Caco-2 (cell line): Measurements from ENCODE around the gene PLD2. TPM values are rescaled to one million over a fixed set of nuclear protein-coding genes. Genes with fewer than 3 reads are reported as not detected.

Experiments used
- BruUV-seq: library from RNA; stranded (reverse); fragments of 400-500 nt; replicated peaks from 2 replicates; lab custom pipeline; 2021; lab: Mats Ljungman, UMichigan
- CTCF ChIA-PET: fragments of 300-600 bp; sonication (Branson Sonifier 250); formaldehyde crosslinking; loops from one replicate; lab custom pipeline; 2022; ENCODE audit warnings: antibody characterized with exemption; lab: Charles Lee
- POLR2A ChIA-PET: fragments of 300-600 bp; sonication (Branson Sonifier 250); formaldehyde crosslinking; loops from one replicate; lab custom pipeline; 2022; ENCODE audit warnings: antibody characterized with exemption; lab: Charles Lee
- DNase-seq, 2 experiments: peaks; one replicate each; pipeline versions ENCODE4 v3.0.0 to v3.0.0-alpha.2; 2020 to 2022
- H3K27me3 ChIP-seq: replicated peaks from 2 replicates; pipeline ENCODE4 v1.6.0; 2011; ENCODE audit warnings: low read length; ENCODE audit not compliant: control insufficient read depth, insufficient read depth
- H3K36me3 ChIP-seq: 2 replicates; pipeline ENCODE4 v1.5.1; 2011; ENCODE audit warnings: low read length; ENCODE audit not compliant: control insufficient read depth, insufficient read depth
- H3K4me1 ChIP-seq: fragments of 250-450 bp; sonication (Bioruptor Pico); 2 replicates; pipeline ENCODE4 v1.5.1; 2020; ENCODE audit warnings: mild to moderate bottlenecking
- H3K4me3 ChIP-seq: 2 replicates; pipeline ENCODE4 v1.5.1; 2011; ENCODE audit warnings: low read depth, mild to moderate bottlenecking, control low read depth, low read length
- H3K9me3 ChIP-seq: fragments of 250-450 bp; sonication (Bioruptor Pico); 2 replicates; pipeline ENCODE4 v1.5.1; 2020; ENCODE audit warnings: mild to moderate bottlenecking, moderate library complexity
- H3K27ac Mint-ChIP-seq: one replicate; pipeline ENCODE4 v1.8.0; 2022; ENCODE audit warnings: mixed read lengths; ENCODE audit not compliant: unreplicated experiment
- H3K27me3 Mint-ChIP-seq: one replicate; pipeline ENCODE4 v1.8.0; 2022; ENCODE audit warnings: mixed read lengths; ENCODE audit not compliant: insufficient read depth, unreplicated experiment
- H3K36me3 Mint-ChIP-seq: one replicate; pipeline ENCODE4 v1.8.0; 2022; ENCODE audit warnings: mild to moderate bottlenecking, mixed read lengths; ENCODE audit not compliant: insufficient read depth, unreplicated experiment
- H3K4me1 Mint-ChIP-seq: one replicate; pipeline ENCODE4 v1.8.0; 2022; ENCODE audit warnings: low read depth, mixed read lengths; ENCODE audit not compliant: unreplicated experiment
- H3K4me3 Mint-ChIP-seq: one replicate; pipeline ENCODE4 v1.8.0; 2022; ENCODE audit warnings: mild to moderate bottlenecking, moderate library complexity, mixed read lengths; ENCODE audit not compliant: unreplicated experiment
- H3K9me3 Mint-ChIP-seq: one replicate; pipeline ENCODE4 v1.8.0; 2022; ENCODE audit warnings: mixed read lengths; ENCODE audit not compliant: unreplicated experiment
- intact Hi-C: fragments of 100-400 bp; cut with micrococcal nuclease; formaldehyde crosslinking; loops from one replicate; pipeline ENCODE4 v1.10.0; 2022; ENCODE audit not compliant: unreplicated experiment
- total RNA-seq: library from RNA; stranded (reverse); gene quantifications from 2 replicates; pipeline ENCODE4 v1.2.3, GENCODE V29; 2022
- TF ChIP-seq, protein P1 (sequence below), 2 experiments: fragments of 200-600 bp in 1 of 2; IDR thresholded peaks; 1 replicate in 1 of 2; 2 replicates in 1 of 2; pipeline versions ENCODE4 v1.5.1 to v1.8.0; 2011 to 2022; ENCODE audit warnings: antibody characterized with exemption in 1 of 2, control low read depth in 1 of 2, inconsistent platforms in 1 of 2, low read depth in 1 of 2, low read length in 1 of 2, mild to moderate bottlenecking in 1 of 2, moderate library complexity in 1 of 2; ENCODE audit not compliant: insufficient read depth in 1 of 2, severe bottlenecking in 1 of 2, unreplicated experiment in 1 of 2

Gene PLD2
- total RNA-seq, 1 experiment from 2014 or later, result 47.2 TPM

DNA sequence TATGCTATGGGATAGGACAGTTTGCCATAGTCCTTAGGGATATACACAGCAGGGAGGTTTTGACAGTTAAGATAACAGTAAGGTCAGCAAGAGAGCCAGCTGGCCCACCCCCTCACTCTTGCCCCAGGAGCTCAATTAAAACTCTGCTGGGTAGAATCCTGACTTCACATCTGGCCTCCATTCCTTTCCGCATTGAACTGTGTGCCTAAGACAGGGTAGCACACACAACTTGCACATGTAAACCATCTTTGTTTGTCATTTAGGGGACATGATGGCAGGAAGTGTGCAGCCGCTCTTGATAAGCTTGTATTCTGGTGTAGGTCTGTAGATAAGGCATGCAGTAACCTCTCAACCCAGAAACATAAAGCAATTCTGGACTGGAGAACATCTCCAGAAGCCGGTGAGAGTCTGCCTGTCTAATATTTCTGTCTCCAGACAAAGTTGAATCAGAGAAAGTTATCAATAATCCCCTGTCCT, 31.4 kb downstream of the PLD2 start:
- Histone ChIP-seq H3K9me3 (no peaks in the 10 kb centered on the region), H3K4me3 (no peak overlapping the region), H3K36me3 (no peaks in the 10 kb centered on the region), H3K27me3 (no peaks in the 10 kb centered on the region), H3K4me1 (peaks cover 13% of the 10 kb centered on the region)
- H3K4me1 Mint-ChIP-seq, result peaks cover 20% of the 10 kb centered on the region
- CTCF ChIA-PET, result no interaction called here
- no peaks in the 10 kb centered on the region for H3K27me3 Mint-ChIP-seq
- H3K4me3 Mint-ChIP-seq, result no peak overlapping the region
- no peak for DNase-seq
- no peaks in the 10 kb centered on the region for H3K9me3 Mint-ChIP-seq
- BruUV-seq, result no TSS peak
- TF ChIP-seq, protein P1, sequence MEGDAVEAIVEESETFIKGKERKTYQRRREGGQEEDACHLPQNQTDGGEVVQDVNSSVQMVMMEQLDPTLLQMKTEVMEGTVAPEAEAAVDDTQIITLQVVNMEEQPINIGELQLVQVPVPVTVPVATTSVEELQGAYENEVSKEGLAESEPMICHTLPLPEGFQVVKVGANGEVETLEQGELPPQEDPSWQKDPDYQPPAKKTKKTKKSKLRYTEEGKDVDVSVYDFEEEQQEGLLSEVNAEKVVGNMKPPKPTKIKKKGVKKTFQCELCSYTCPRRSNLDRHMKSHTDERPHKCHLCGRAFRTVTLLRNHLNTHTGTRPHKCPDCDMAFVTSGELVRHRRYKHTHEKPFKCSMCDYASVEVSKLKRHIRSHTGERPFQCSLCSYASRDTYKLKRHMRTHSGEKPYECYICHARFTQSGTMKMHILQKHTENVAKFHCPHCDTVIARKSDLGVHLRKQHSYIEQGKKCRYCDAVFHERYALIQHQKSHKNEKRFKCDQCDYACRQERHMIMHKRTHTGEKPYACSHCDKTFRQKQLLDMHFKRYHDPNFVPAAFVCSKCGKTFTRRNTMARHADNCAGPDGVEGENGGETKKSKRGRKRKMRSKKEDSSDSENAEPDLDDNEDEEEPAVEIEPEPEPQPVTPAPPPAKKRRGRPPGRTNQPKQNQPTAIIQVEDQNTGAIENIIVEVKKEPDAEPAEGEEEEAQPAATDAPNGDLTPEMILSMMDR (IDR thresholded peaks at IDR 0.05; ENCODE audit: insufficient read depth in 1 of 2, low read depth in 1 of 2, low read length in 1 of 2, severe bottlenecking in 1 of 2, unreplicated experiment in 1 of 2), result no peak
- intact Hi-C loops, result no loop called here
- H3K27ac Mint-ChIP-seq, result no peak overlapping the region
- POLR2A ChIA-PET, result no interaction called here
- peaks cover 15% of the 10 kb centered on the region for H3K36me3 Mint-ChIP-seq

DNA sequence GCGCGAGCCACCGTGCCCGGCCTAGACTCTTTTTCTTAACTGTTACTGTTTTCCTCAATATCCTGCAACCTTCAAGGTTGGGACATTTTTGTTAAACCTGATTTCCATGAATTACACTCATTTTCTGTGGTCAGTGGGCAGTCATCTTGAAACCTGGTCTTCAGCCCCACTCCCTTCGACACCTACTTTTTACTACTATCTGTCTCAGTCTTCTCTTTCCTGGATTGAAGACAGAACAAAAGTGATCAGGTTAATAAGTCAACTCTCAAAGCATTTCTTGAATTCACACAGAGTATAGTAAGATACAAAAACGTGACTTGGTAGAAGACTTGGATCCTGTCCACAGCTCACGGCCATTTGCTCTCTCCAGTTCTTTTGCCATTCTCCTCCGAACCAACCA, 32.3 kb downstream of the PLD2 start:
- no peak overlapping the region for H3K4me3 ChIP-seq
- no peak overlapping the region for H3K4me3 Mint-ChIP-seq
- peaks cover 13% of the 10 kb centered on the region for H3K4me1 ChIP-seq
- H3K27me3 Mint-ChIP-seq, result no peaks in the 10 kb centered on the region
- no peaks in the 10 kb centered on the region for H3K27me3 ChIP-seq
- peaks cover 20% of the 10 kb centered on the region for H3K4me1 Mint-ChIP-seq
- no TSS peak for BruUV-seq
- H3K36me3 Mint-ChIP-seq, result peaks cover 7% of the 10 kb centered on the region
- ChIA-PET POLR2A (no interaction called here), CTCF (no interaction called here)
- H3K9me3 Mint-ChIP-seq, result no peaks in the 10 kb centered on the region
- intact Hi-C loops, result no loop called here
- no peaks in the 10 kb centered on the region for H3K36me3 ChIP-seq
- TF ChIP-seq, protein P1 (IDR thresholded peaks at IDR 0.05; ENCODE audit: insufficient read depth in 1 of 2, low read depth in 1 of 2, low read length in 1 of 2, severe bottlenecking in 1 of 2, unreplicated experiment in 1 of 2), result no peak
- DNase-seq, result no peak
- H3K9me3 ChIP-seq, result no peaks in the 10 kb centered on the region
- peak overlapping the region; percentile 41 for H3K27ac Mint-ChIP-seq

DNA sequence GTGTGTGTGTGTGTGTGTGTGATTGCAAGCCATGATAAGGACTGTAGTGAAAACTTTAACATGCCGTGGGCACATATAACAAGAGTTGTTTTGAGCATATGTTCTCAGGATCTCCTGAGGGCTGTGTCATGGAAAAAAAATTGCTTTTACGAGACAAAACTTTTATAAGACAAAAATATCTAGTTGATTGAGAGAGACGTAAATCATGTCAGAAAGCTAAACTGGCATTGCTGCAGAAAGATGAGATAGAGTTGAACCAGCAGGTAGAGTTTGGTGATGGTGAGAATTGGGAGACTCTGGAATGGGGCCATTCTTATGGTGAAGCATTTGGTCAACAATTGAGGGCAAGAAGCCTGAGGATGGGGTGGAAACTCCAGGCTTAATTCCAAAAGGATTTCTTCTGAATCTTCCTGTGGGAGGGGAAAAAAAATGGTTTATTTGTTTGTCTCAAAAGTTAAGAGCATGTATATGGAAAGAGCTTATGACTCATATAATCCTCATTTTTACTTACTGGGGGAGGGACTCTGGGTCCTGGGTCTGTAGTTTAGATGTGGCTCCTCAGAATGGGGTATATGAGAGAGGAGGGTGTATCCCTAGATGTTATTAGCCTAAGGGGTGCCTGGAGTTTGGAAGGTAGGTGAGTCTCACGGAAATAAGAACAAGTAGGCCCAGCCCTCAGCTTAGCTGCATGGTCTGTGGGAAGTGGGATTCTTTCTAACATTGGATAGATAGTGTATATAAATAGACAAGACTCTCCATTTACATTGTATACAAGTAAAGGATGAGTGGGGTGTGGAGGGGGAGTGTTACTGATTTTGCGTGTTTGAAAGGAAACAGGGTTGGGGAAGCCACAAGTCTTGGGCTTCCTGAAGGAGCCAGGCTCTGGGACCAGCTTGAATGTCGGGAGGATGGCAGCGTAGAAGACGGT, 33.3 kb downstream of the PLD2 start:
- peaks cover 13% of the 10 kb centered on the region for H3K4me1 Mint-ChIP-seq
- peak overlapping the region; percentile 33 for H3K27ac Mint-ChIP-seq
- DNase-seq, result no peak
- Histone ChIP-seq H3K4me1 (peaks cover 4% of the 10 kb centered on the region), H3K9me3 (no peaks in the 10 kb centered on the region), H3K27me3 (no peaks in the 10 kb centered on the region), H3K36me3 (no peaks in the 10 kb centered on the region), H3K4me3 (no peak overlapping the region)
- no peak overlapping the region for H3K4me3 Mint-ChIP-seq
- no peaks in the 10 kb centered on the region for H3K9me3 Mint-ChIP-seq
- POLR2A ChIA-PET, result no interaction called here
- intact Hi-C loops, result no loop called here
- TF ChIP-seq, protein P1 (IDR thresholded peaks at IDR 0.05; ENCODE audit: insufficient read depth in 1 of 2, low read depth in 1 of 2, low read length in 1 of 2, severe bottlenecking in 1 of 2, unreplicated experiment in 1 of 2), result no peak
- no TSS peak for BruUV-seq
- peaks cover 11% of the 10 kb centered on the region for H3K36me3 Mint-ChIP-seq
- no peaks in the 10 kb centered on the region for H3K27me3 Mint-ChIP-seq
- CTCF ChIA-PET, result no interaction called here
